ENCODE measurements around the gene HPX. TPM values are rescaled to one million over a fixed set of nuclear protein-coding genes. Genes with fewer than 3 reads are reported as not detected.
"Not testable (repeated sequence)": the region's sequence is repeated elsewhere in the genome, so short reads cannot be mapped to it uniquely, and the experiment has no call there.

HPX gene
- total RNA-seq, 1 experiment from 2014 or later, result 0.45 TPM

DNA sequence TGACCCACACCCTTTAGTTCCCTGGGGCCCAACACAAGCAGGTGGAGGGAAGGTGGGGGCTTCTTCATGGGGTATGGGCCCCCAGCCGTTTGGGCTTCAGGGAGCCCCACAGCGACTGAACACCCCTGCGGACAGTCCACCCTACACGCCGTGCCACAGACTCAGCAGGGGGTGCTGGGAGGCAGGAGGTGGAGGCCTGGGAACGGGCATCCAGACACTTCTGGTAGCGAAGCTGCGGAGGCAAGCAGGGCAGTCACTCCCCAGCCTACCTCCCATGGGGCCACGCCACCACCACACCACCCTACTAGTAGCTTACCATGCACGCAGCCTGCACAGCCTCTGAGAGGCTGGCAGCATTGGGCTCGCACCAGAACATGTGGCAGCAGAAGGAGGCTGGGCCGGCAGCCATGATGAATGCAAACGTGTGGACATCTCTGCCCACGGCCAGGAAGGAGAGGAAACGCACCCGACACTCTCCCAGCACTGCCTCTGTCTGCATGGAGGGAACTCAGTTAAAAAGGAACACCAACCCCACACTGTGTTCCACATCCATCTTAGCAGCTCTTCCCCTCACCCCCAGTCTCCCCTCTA is 45.2 kb downstream of the HPX start:
- peaks cover 20% of the 10 kb centered on the region for H3K4me1 Mint-ChIP-seq (ENCODE audit: low read depth, unreplicated experiment)
- H3K36me3 Mint-ChIP-seq (ENCODE audit: insufficient read depth, unreplicated experiment), result peaks cover 6% of the 10 kb centered on the region
- H3K4me3 Mint-ChIP-seq (ENCODE audit: low read depth, unreplicated experiment), result no peak overlapping the region
- no peak for DNase-seq
- H3K27ac Mint-ChIP-seq (ENCODE audit: unreplicated experiment), result no peak overlapping the region
- no peaks in the 10 kb centered on the region for H3K27me3 Mint-ChIP-seq (ENCODE audit: unreplicated experiment)
- BruUV-seq (replicated peaks), result no TSS peak
- intact Hi-C loops (cut with micrococcal nuclease; ENCODE audit: unreplicated experiment), result no loop called here
- TF ChIP-seq, protein P1, sequence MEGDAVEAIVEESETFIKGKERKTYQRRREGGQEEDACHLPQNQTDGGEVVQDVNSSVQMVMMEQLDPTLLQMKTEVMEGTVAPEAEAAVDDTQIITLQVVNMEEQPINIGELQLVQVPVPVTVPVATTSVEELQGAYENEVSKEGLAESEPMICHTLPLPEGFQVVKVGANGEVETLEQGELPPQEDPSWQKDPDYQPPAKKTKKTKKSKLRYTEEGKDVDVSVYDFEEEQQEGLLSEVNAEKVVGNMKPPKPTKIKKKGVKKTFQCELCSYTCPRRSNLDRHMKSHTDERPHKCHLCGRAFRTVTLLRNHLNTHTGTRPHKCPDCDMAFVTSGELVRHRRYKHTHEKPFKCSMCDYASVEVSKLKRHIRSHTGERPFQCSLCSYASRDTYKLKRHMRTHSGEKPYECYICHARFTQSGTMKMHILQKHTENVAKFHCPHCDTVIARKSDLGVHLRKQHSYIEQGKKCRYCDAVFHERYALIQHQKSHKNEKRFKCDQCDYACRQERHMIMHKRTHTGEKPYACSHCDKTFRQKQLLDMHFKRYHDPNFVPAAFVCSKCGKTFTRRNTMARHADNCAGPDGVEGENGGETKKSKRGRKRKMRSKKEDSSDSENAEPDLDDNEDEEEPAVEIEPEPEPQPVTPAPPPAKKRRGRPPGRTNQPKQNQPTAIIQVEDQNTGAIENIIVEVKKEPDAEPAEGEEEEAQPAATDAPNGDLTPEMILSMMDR (IDR thresholded peaks at IDR 0.05; ENCODE audit: unreplicated experiment), result no peak
- CTCF ChIA-PET, result interaction anchor here (0.6 kb wide), 1 partner anchor 21 kb away, joined by 3 read pairs; no protein-coding TSS in a partner anchor
- H3K9me3 Mint-ChIP-seq (ENCODE audit: low read depth, unreplicated experiment), result no peaks in the 10 kb centered on the region

DNA sequence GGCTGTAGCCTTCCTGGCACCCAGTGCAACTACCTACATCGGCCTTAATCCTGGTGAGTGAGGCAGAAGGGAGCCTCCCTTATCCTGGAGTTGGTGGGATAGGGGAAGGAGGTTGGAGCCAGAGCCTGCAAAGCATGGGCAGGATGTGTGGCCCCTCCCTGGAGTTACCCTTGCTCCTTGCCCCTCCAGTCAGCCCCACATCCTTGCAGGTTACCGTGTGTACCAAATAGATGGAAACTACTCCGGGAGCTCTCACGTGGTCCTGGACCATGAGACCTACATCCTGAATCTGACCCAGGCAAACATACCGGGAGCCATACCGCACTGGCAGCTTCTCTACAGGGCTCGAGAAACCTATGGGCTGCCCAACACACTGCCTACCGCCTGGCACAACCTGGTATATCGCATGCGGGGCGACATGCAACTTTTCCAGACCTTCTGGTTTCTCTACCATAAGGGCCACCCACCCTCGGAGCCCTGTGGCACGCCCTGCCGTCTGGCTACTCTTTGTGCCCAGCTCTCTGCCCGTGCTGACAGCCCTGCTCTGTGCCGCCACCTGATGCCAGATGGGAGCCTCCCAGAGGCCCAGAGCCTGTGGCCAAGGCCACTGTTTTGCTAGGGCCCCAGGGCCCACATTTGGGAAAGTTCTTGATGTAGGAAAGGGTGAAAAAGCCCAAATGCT is 46.7 kb downstream of the HPX start:
- no peak for DNase-seq
- H3K27me3 Mint-ChIP-seq (ENCODE audit: unreplicated experiment), result no peaks in the 10 kb centered on the region
- CTCF ChIA-PET, result no interaction called here
- intact Hi-C loops (cut with micrococcal nuclease; ENCODE audit: unreplicated experiment), result no loop called here
- no peak overlapping the region for H3K27ac Mint-ChIP-seq (ENCODE audit: unreplicated experiment)
- no peak overlapping the region for H3K4me3 Mint-ChIP-seq (ENCODE audit: low read depth, unreplicated experiment)
- H3K36me3 Mint-ChIP-seq (ENCODE audit: insufficient read depth, unreplicated experiment), result peaks cover 21% of the 10 kb centered on the region
- TF ChIP-seq, protein P1 (IDR thresholded peaks at IDR 0.05; ENCODE audit: unreplicated experiment), result no peak
- no TSS peak for BruUV-seq (replicated peaks)
- no peaks in the 10 kb centered on the region for H3K9me3 Mint-ChIP-seq (ENCODE audit: low read depth, unreplicated experiment)
- H3K4me1 Mint-ChIP-seq (ENCODE audit: low read depth, unreplicated experiment), result peaks cover 27% of the 10 kb centered on the region

GRCh38 chr11:6392251-6392650 is 48.5 kb downstream of the HPX start:
- H3K4me3 Mint-ChIP-seq (ENCODE audit: low read depth, unreplicated experiment); H3K9me3 Mint-ChIP-seq (ENCODE audit: low read depth, unreplicated experiment); intact Hi-C loops (cut with micrococcal nuclease; ENCODE audit: unreplicated experiment); H3K27me3 Mint-ChIP-seq (ENCODE audit: unreplicated experiment); H3K27ac Mint-ChIP-seq (ENCODE audit: unreplicated experiment); DNase-seq; BruUV-seq (replicated peaks): not testable (repeated sequence)
- peaks cover 22% of the 10 kb centered on the region for H3K36me3 Mint-ChIP-seq (ENCODE audit: insufficient read depth, unreplicated experiment)
- peaks cover 33% of the 10 kb centered on the region for H3K4me1 Mint-ChIP-seq (ENCODE audit: low read depth, unreplicated experiment)
- CTCF ChIA-PET, result interaction anchor here (0.6 to 0.7 kb wide), 3 partner anchors 47 to 233 kb away, joined by 3 to 5 read pairs (median 5); no protein-coding TSS in a partner anchor

DNA sequence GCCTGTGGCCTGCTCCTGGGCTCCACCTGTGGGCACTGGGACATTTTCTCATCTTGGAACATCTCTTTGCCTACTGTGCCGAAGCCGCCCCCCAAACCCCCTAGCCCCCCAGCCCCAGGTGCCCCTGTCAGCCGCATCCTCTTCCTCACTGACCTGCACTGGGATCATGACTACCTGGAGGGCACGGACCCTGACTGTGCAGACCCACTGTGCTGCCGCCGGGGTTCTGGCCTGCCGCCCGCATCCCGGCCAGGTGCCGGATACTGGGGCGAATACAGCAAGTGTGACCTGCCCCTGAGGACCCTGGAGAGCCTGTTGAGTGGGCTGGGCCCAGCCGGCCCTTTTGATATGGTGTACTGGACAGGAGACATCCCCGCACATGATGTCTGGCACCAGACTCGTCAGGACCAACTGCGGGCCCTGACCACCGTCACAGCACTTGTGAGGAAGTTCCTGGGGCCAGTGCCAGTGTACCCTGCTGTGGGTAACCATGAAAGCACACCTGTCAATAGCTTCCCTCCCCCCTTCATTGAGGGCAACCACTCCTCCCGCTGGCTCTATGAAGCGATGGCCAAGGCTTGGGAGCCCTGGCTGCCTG is 49.2 kb downstream of the HPX start:
- CTCF ChIA-PET, result interaction anchor here (0.6 to 2.1 kb wide), 2 partner anchors 12 to 233 kb away, joined by 5 to 11 read pairs; no protein-coding TSS in a partner anchor
- TF ChIP-seq, protein P1 (IDR thresholded peaks at IDR 0.05; ENCODE audit: unreplicated experiment), result no peak
- Mint-ChIP-seq H3K27me3 (ENCODE audit: unreplicated experiment) (no peaks in the 10 kb centered on the region), H3K36me3 (ENCODE audit: insufficient read depth, unreplicated experiment) (peaks cover 22% of the 10 kb centered on the region), H3K9me3 (ENCODE audit: low read depth, unreplicated experiment) (no peaks in the 10 kb centered on the region), H3K4me1 (ENCODE audit: low read depth, unreplicated experiment) (peaks cover 28% of the 10 kb centered on the region), H3K27ac (ENCODE audit: unreplicated experiment) (no peak overlapping the region), H3K4me3 (ENCODE audit: low read depth, unreplicated experiment) (peak overlapping the region; percentile 89)
- DNase-seq, result no peak
- BruUV-seq (replicated peaks), result no TSS peak
- intact Hi-C loops (cut with micrococcal nuclease; ENCODE audit: unreplicated experiment), result no loop called here
